Hepatocyte (in vitro differentiated cells): ENCODE results near the gene SCGB2B2.

ENCODE experiments used
- CTCF ChIP-seq: fragments of 200-600 bp; sonication (generic); IDR thresholded peaks from 2 replicates; pipeline ENCODE4 v1.5.1; 2016; ENCODE audit warnings: antibody characterized with exemption, mild to moderate bottlenecking; ENCODE audit not compliant: poor library complexity
- EZH2 ChIP-seq: fragments of 200-600 bp; sonication (generic); IDR thresholded peaks from 2 replicates; pipeline ENCODE4 v1.6.1; 2016; ENCODE audit warnings: antibody characterized with exemption, mild to moderate bottlenecking, borderline replicate concordance
- EZH2phosphoT487 ChIP-seq: fragments of 200-600 bp; sonication (generic); IDR thresholded peaks from one replicate; pipeline ENCODE4 v1.6.1; 2018; ENCODE audit warnings: antibody characterized with exemption, mild to moderate bottlenecking, low read depth, moderate library complexity; ENCODE audit not compliant: unreplicated experiment, severe bottlenecking

GRCh38 chr19:34688592-34688991 lies 11.6 kb upstream of the SCGB2B2 start:
- TF ChIP-seq CTCF (no peak), EZH2 (no peak), EZH2phosphoT487 (no peak)
